Thyroid gland (tissue), 4 donors: Measurements from ENCODE around the gene ETV6.

ENCODE experiments used
- POLR2A ChIP-seq, 2 donors: fragments of 450-650 bp; IDR thresholded peaks; one replicate each; pipeline ENCODE4 v1.6.1; 2017; ENCODE audit warnings: antibody characterized with exemption in 2 of 2, mild to moderate bottlenecking in 2 of 2, moderate library complexity in 1 of 2
- TF ChIP-seq, protein P1 (sequence below), 6 experiments: fragments of 200-600 bp in 3 of 6; fragments of 450-650 bp in 3 of 6; sonication (generic) in 3 of 6; IDR thresholded peaks; one replicate each; pipeline ENCODE4 v1.5.1; 2016 to 2019; ENCODE audit warnings: antibody characterized with exemption in 6 of 6, mild to moderate bottlenecking in 2 of 6, inconsistent platforms in 1 of 6, moderate library complexity in 1 of 6

DNA sequence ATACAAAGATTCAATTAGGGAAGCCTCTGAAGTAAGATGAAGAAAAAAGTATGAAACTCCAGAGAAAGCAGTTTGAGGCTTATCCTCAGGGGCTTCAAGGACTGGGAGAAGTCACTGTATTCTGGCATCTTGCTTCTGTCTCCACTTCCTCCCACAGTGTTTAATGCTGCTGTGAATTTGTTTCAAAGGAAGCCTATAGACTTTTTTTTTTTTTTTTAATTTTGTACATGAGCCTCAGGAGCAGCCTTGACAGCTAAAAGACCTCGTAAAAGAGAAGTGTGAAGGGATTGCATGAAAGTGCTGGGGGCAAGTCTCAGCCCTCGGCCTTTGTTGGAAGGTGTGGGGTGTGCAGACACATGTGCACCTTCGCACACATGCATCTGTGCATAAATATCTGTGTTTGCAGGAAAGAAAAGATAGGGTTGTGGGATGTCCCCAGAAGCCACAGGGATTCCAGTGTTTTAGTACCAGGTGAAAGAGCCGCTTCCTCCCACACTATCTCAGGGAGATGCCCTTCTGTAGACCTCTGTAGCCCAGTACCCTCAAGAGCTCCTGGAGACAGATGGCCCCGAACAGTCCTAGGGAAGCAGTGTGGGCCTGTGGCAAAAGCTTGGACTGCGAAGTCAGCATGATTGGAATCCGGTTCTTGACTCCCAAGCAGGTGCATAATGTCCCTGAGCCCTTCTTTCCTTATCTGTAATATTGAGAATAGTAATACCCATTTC lies 227.8 kb downstream of the ETV6 start:
- TF ChIP-seq, protein P1, sequence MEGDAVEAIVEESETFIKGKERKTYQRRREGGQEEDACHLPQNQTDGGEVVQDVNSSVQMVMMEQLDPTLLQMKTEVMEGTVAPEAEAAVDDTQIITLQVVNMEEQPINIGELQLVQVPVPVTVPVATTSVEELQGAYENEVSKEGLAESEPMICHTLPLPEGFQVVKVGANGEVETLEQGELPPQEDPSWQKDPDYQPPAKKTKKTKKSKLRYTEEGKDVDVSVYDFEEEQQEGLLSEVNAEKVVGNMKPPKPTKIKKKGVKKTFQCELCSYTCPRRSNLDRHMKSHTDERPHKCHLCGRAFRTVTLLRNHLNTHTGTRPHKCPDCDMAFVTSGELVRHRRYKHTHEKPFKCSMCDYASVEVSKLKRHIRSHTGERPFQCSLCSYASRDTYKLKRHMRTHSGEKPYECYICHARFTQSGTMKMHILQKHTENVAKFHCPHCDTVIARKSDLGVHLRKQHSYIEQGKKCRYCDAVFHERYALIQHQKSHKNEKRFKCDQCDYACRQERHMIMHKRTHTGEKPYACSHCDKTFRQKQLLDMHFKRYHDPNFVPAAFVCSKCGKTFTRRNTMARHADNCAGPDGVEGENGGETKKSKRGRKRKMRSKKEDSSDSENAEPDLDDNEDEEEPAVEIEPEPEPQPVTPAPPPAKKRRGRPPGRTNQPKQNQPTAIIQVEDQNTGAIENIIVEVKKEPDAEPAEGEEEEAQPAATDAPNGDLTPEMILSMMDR (IDR thresholded peaks at IDR 0.05), result no peak
- TF ChIP-seq POLR2A (IDR thresholded peaks at IDR 0.05), result no peak
